Hepatocyte (in vitro differentiated cells): ENCODE measurements around the gene SPATA6L.

Source experiments
- CTCF ChIP-seq: fragments of 200-600 bp; sonication (generic); IDR thresholded peaks from 2 replicates; pipeline ENCODE4 v1.5.1; 2016; ENCODE audit warnings: antibody characterized with exemption, mild to moderate bottlenecking; ENCODE audit not compliant: poor library complexity
- EZH2 ChIP-seq: fragments of 200-600 bp; sonication (generic); IDR thresholded peaks from 2 replicates; pipeline ENCODE4 v1.6.1; 2016; ENCODE audit warnings: antibody characterized with exemption, mild to moderate bottlenecking, borderline replicate concordance

- TF ChIP-seq CTCF = no peak
- TF ChIP-seq EZH2 = no peak
Measured at GRCh38 chr9:4573176-4573575, 93.1 kb downstream of the SPATA6L start.
